Measurements from ENCODE around the gene RCAN1. TPM values are rescaled to one million over a fixed set of nuclear protein-coding genes. Genes with fewer than 3 reads are reported as not detected.

Gene RCAN1
- total and polyA plus RNA-seq, 9 of the 15 experiments (the other 6 are each of a cell fraction or from before 2014, with no cell fraction given) = 4.4 to 16.5 (median 12.3) TPM

DNA sequence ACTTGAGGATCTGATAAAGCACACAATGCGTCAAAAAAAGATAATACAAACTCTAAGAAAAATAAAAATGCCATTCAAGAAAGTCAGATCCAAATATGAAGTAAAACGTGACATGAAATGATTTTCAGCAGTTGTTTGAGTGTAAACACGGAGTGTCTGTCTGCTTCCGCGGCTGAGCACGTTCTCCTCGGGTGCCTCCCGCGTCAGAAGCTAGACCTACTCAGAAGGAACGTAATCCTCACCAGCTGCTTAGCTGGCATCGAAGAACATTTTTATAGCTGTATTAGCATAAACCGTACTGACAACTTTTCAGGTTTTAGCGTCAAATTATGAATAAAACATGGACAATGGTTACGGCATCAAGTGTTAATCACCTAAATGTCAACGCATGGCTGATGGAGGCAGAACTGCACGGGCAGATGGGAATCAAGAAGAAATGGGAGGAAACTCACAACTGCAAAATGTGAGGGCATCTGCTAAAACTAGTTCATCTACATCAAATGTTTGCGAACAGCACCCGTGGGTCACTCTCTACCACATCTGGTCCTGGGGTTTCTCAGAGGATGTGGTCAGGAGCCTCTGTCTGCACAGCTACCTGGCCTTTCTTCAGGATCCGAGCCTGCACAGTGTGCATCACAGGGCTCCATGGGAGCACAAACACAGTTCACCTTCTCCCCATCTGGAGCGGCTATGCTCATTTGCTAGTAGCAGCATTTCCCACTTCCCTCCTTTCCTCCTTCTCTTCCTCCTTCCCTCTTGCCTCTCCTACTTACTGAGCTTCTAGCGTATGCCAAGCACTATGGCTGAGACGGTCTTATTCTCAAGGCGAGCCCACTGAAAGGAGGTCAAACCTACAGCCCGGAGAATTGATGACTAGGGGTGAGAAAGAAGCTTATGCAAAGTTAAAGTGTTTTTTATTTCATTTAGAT, 40.0 kb downstream of the RCAN1 start:
- Histone ChIP-seq H3K36me3 (ENCODE audit: control insufficient read depth, insufficient read depth, low read length) (no peaks in the 10 kb centered on the region), H3K4me2 (ENCODE audit: insufficient read depth, low read length) (no peak overlapping the region), H3K79me2 (ENCODE audit: control insufficient read depth, insufficient read depth, low read length) (no peaks in the 10 kb centered on the region), H4K20me1 (replicated peaks; ENCODE audit: control insufficient read depth, insufficient read depth, low read length) (peaks cover 10% of the 10 kb centered on the region; the same call in 1 of the 2 replicates), H3K4me1 (replicated peaks in 1 of 2; ENCODE audit: control insufficient read depth in 2 of 2, insufficient read depth in 2 of 2, low read length in 2 of 2) (no peaks in the 10 kb centered on the region), H3K9me3 (replicated peaks; ENCODE audit: control insufficient read depth, insufficient read depth, low read depth, low read length) (no peaks in the 10 kb centered on the region), H3K27me3 (ENCODE audit: control insufficient read depth in 2 of 2, insufficient read depth in 2 of 2, low read length in 2 of 2) (peaks cover 0 to 16% of the 10 kb centered on the region in 2 experiments; a peak in 2 of 5 replicates), H3K4me3 (no peak overlapping the region), H2AFZ (ENCODE audit: low read depth, low read length) (no peak overlapping the region), H3K9ac (ENCODE audit: insufficient read depth in 1 of 2, low read depth in 2 of 2, low read length in 2 of 2) (no peak overlapping the region), H3K9me1 (ENCODE audit: control insufficient read depth, insufficient read depth, low read length) (no peaks in the 10 kb centered on the region), H3K27ac (ENCODE audit: extremely low read depth, low read depth, low read length) (no peak overlapping the region)
- 34% methylated on average over 24 of the region's 24 CpGs for WGBS (ENCODE audit: insufficient coverage, low coverage, missing lambda C conversion rate)
- no TSS peak for BruUV-seq (replicated peaks)
- FAIRE-seq (peak; percentile 51), DNase-seq (ENCODE audit: extremely low read depth in 1 of 4, low spot score in 3 of 4) (no peak), ATAC-seq (no peak)
- POLR2A ChIA-PET = interaction anchor here (0.6 to 1.5 kb wide), 3 partner anchors 21 to 53 kb away, joined by 3 to 4 read pairs (median 3); no protein-coding TSS in a partner anchor
- in situ Hi-C loops (cut with MboI) = no loop called here
- intact Hi-C loops (cut with micrococcal nuclease) = no loop called here
- CTCF ChIA-PET (ENCODE audit: low intra/inter-chr PET ratio) = no interaction called here
- TF ChIP-seq MCM5 (IDR thresholded peaks at IDR 0.05; ENCODE audit: low read depth) = no peak
- TF ChIP-seq, protein P1, sequence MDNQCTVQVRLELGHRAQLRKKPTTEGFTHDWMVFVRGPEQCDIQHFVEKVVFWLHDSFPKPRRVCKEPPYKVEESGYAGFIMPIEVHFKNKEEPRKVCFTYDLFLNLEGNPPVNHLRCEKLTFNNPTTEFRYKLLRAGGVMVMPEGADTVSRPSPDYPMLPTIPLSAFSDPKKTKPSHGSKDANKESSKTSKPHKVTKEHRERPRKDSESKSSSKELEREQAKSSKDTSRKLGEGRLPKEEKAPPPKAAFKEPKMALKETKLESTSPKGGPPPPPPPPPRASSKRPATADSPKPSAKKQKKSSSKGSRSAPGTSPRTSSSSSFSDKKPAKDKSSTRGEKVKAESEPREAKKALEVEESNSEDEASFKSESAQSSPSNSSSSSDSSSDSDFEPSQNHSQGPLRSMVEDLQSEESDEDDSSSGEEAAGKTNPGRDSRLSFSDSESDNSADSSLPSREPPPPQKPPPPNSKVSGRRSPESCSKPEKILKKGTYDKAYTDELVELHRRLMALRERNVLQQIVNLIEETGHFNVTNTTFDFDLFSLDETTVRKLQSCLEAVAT (IDR thresholded peaks at IDR 0.05) = no peak
- TF ChIP-seq, protein P2, sequence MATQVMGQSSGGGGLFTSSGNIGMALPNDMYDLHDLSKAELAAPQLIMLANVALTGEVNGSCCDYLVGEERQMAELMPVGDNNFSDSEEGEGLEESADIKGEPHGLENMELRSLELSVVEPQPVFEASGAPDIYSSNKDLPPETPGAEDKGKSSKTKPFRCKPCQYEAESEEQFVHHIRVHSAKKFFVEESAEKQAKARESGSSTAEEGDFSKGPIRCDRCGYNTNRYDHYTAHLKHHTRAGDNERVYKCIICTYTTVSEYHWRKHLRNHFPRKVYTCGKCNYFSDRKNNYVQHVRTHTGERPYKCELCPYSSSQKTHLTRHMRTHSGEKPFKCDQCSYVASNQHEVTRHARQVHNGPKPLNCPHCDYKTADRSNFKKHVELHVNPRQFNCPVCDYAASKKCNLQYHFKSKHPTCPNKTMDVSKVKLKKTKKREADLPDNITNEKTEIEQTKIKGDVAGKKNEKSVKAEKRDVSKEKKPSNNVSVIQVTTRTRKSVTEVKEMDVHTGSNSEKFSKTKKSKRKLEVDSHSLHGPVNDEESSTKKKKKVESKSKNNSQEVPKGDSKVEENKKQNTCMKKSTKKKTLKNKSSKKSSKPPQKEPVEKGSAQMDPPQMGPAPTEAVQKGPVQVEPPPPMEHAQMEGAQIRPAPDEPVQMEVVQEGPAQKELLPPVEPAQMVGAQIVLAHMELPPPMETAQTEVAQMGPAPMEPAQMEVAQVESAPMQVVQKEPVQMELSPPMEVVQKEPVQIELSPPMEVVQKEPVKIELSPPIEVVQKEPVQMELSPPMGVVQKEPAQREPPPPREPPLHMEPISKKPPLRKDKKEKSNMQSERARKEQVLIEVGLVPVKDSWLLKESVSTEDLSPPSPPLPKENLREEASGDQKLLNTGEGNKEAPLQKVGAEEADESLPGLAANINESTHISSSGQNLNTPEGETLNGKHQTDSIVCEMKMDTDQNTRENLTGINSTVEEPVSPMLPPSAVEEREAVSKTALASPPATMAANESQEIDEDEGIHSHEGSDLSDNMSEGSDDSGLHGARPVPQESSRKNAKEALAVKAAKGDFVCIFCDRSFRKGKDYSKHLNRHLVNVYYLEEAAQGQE (IDR thresholded peaks at IDR 0.05; ENCODE audit: borderline replicate concordance) = no peak
- TF ChIP-seq, protein P2 (CRISPR knock-in tag; IDR thresholded peaks at IDR 0.05; ENCODE audit: low read depth) = no peak
- TF ChIP-seq RBBP5 (IDR thresholded peaks at IDR 0.05; ENCODE audit: borderline replicate concordance, insufficient read depth, low read length, poor library complexity, severe bottlenecking) = no peak
- TF ChIP-seq TEAD2 (tag; IDR thresholded peaks at IDR 0.05) = no peak
- no peak for TF ChIP-seq ZNF41 (CRISPR knock-in tag; conservative IDR thresholded peaks at IDR 0.05)
- TF ChIP-seq, protein P3, sequence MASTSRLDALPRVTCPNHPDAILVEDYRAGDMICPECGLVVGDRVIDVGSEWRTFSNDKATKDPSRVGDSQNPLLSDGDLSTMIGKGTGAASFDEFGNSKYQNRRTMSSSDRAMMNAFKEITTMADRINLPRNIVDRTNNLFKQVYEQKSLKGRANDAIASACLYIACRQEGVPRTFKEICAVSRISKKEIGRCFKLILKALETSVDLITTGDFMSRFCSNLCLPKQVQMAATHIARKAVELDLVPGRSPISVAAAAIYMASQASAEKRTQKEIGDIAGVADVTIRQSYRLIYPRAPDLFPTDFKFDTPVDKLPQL (IDR thresholded peaks at IDR 0.05; ENCODE audit: extremely low read depth, insufficient read length) = no peak
- no peak for TF ChIP-seq HMG20A (CRISPR knock-in tag; conservative IDR thresholded peaks at IDR 0.05)
